Mesendoderm (in vitro differentiated cells): ENCODE results near the gene B3GALNT2.

ENCODE experiments used
- DNase-seq: peaks from one replicate; pipeline ENCODE4 v3.0.0; 2013
- H2AK5ac ChIP-seq: 2 replicates; pipeline ENCODE4 v1.6.1; 2013; ENCODE audit warnings: low read length, inconsistent platforms
- H2BK120ac ChIP-seq: 2 replicates; pipeline ENCODE4 v1.6.1; 2013; ENCODE audit warnings: low read depth, mild to moderate bottlenecking, low read length, moderate library complexity, mixed read lengths
- H2BK15ac ChIP-seq: replicated peaks from 2 replicates; pipeline ENCODE4 v1.6.1; 2013; ENCODE audit warnings: low read depth, mild to moderate bottlenecking, moderate library complexity
- H2BK5ac ChIP-seq: 2 replicates; pipeline ENCODE4 v1.6.1; 2013; ENCODE audit warnings: low read length, inconsistent platforms
- H3K18ac ChIP-seq: 2 replicates; pipeline ENCODE4 v1.6.1; 2013; ENCODE audit warnings: mild to moderate bottlenecking, low read length, mixed read lengths
- H3K23ac ChIP-seq: one replicate; pipeline ENCODE4 v1.6.1; 2013; ENCODE audit warnings: low read length
- H3K27ac ChIP-seq: 2 replicates; pipeline ENCODE4 v1.5.1; 2013; ENCODE audit warnings: low read depth, mild to moderate bottlenecking, inconsistent platforms, low read length, moderate library complexity
- H3K27me3 ChIP-seq: 2 replicates; pipeline ENCODE4 v1.6.1; 2013; ENCODE audit warnings: low read length, control low read depth, mild to moderate bottlenecking, inconsistent platforms; ENCODE audit not compliant: insufficient read depth, poor library complexity
- H3K36me3 ChIP-seq: 2 replicates; pipeline ENCODE4 v1.6.1; 2013; ENCODE audit warnings: low read length, inconsistent platforms; ENCODE audit not compliant: control insufficient read depth, insufficient read depth
- H3K4ac ChIP-seq: one replicate; pipeline ENCODE4 v1.6.1; 2013; ENCODE audit warnings: low read depth, mild to moderate bottlenecking, low read length, moderate library complexity
- H3K4me1 ChIP-seq: 2 replicates; pipeline ENCODE4 v1.6.1; 2013; ENCODE audit warnings: low read depth, low read length, inconsistent platforms; ENCODE audit not compliant: control insufficient read depth
- H3K4me2 ChIP-seq: 2 replicates; pipeline ENCODE4 v1.6.1; 2013; ENCODE audit warnings: low read length
- H3K4me3 ChIP-seq: 2 replicates; pipeline ENCODE4 v1.5.1; 2013; ENCODE audit warnings: mild to moderate bottlenecking, low read length
- H3K56ac ChIP-seq: one replicate; pipeline ENCODE4 v1.6.1; 2013; ENCODE audit warnings: low read length
- H3K79me1 ChIP-seq: 2 replicates; pipeline ENCODE4 v1.6.1; 2013; ENCODE audit warnings: low read length, inconsistent platforms
- H3K79me2 ChIP-seq: 2 replicates; pipeline ENCODE4 v1.6.1; 2013; ENCODE audit warnings: mild to moderate bottlenecking, low read length; ENCODE audit not compliant: control insufficient read depth, insufficient read depth
- H3K9ac ChIP-seq: 2 replicates; pipeline ENCODE4 v1.6.1; 2013; ENCODE audit warnings: low read length, inconsistent platforms
- H4K5ac ChIP-seq: one replicate; pipeline ENCODE4 v1.6.1; 2013; ENCODE audit warnings: low read length
- H4K8ac ChIP-seq: one replicate; pipeline ENCODE4 v1.6.1; 2013; ENCODE audit warnings: low read depth, mild to moderate bottlenecking, control low read depth, low read length, moderate library complexity
- WGBS: extraction: QIAGEN DNeasy Blood & Tissue Kit; methylation state at CpG from one replicate; pipeline ENCODE4 v1.1.7; 2013; ENCODE audit warnings: low lambda C conversion rate, missing lambda C conversion rate; ENCODE audit not compliant: insufficient coverage; ENCODE audit errors: extremely low coverage; 5-methylcytosine and 5-hydroxymethylcytosine counted together

B3GALNT2 gene

GRCh38 chr1:235500971-235501540 is 3.2 kb downstream of the B3GALNT2 start:
- no peak overlapping the region for H3K9ac ChIP-seq
- H3K36me3 ChIP-seq, result no peaks in the 10 kb centered on the region
- no peak overlapping the region for H4K8ac ChIP-seq
- no peak overlapping the region for H4K5ac ChIP-seq
- H2BK5ac ChIP-seq, result no peak overlapping the region
- H2BK15ac ChIP-seq, result no peak overlapping the region
- H2BK120ac ChIP-seq, result no peak overlapping the region
- peak; percentile 65 for DNase-seq
- peaks cover 14% of the 10 kb centered on the region for H3K79me2 ChIP-seq
- no peak overlapping the region for H3K23ac ChIP-seq
- H3K4ac ChIP-seq, result no peak overlapping the region
- no peak overlapping the region for H3K56ac ChIP-seq
- no peak overlapping the region for H3K4me3 ChIP-seq
- H3K4me1 ChIP-seq, result no peaks in the 10 kb centered on the region
- no peak overlapping the region for H2AK5ac ChIP-seq
- 100% methylated on average over 4 of the region's 5 CpGs for WGBS
- H3K79me1 ChIP-seq, result peaks cover 3% of the 10 kb centered on the region
- H3K4me2 ChIP-seq, result no peak overlapping the region
- no peak overlapping the region for H3K18ac ChIP-seq
- H3K27me3 ChIP-seq, result no peaks in the 10 kb centered on the region
- no peak overlapping the region for H3K27ac ChIP-seq

GRCh38 chr1:235495551-235495950 is 8.7 kb downstream of the B3GALNT2 start:
- peaks cover 7% of the 10 kb centered on the region for H3K79me2 ChIP-seq
- no peak overlapping the region for H2BK15ac ChIP-seq
- H3K79me1 ChIP-seq, result no peaks in the 10 kb centered on the region
- no peaks in the 10 kb centered on the region for H3K36me3 ChIP-seq
- H4K8ac ChIP-seq, result no peak overlapping the region
- H2BK5ac ChIP-seq, result no peak overlapping the region
- no peak for DNase-seq
- H3K56ac ChIP-seq, result no peak overlapping the region
- no peak overlapping the region for H3K9ac ChIP-seq
- no peaks in the 10 kb centered on the region for H3K4me1 ChIP-seq
- H3K18ac ChIP-seq, result no peak overlapping the region
- no peak overlapping the region for H3K27ac ChIP-seq
- H2BK120ac ChIP-seq, result no peak overlapping the region
- H3K4me3 ChIP-seq, result no peak overlapping the region
- H2AK5ac ChIP-seq, result no peak overlapping the region
- no peak overlapping the region for H3K23ac ChIP-seq
- no peaks in the 10 kb centered on the region for H3K27me3 ChIP-seq
- no peak overlapping the region for H4K5ac ChIP-seq
- no peak overlapping the region for H3K4ac ChIP-seq
- no CpG with 5 or more reads among the region's 2 CpGs for WGBS
- no peak overlapping the region for H3K4me2 ChIP-seq

DNA sequence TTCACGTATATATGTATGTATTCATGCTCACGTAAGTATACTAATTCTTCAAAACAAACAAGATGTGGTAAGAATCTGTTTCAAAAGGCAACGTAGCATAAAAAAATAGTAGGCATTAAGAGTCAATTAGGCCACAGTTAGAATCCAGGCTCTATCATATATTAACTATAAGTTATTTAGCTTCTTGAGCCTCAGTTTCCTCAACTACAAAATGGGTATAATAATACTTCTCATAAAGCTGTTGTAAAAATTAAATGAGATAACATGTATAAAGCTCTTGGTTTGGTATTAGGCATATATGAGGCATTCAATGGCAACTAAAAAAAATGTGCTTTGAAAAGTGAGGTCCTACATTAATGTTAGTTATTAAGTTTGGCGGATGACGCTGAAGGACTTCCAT is 9.2 kb downstream of the B3GALNT2 start:
- H3K23ac ChIP-seq, result no peak overlapping the region
- no peak overlapping the region for H3K4me3 ChIP-seq
- no peak overlapping the region for H3K18ac ChIP-seq
- H3K56ac ChIP-seq, result no peak overlapping the region
- H3K36me3 ChIP-seq, result no peaks in the 10 kb centered on the region
- H4K5ac ChIP-seq, result no peak overlapping the region
- no peak overlapping the region for H2AK5ac ChIP-seq
- H3K79me2 ChIP-seq, result peaks cover 6% of the 10 kb centered on the region
- H2BK5ac ChIP-seq, result no peak overlapping the region
- WGBS, result no CpG with 5 or more reads among the region's 5 CpGs
- H3K27me3 ChIP-seq, result no peaks in the 10 kb centered on the region
- no peak overlapping the region for H3K27ac ChIP-seq
- no peaks in the 10 kb centered on the region for H3K79me1 ChIP-seq
- H2BK15ac ChIP-seq, result no peak overlapping the region
- no peak overlapping the region for H3K9ac ChIP-seq
- no peak overlapping the region for H3K4me2 ChIP-seq
- H3K4ac ChIP-seq, result no peak overlapping the region
- no peaks in the 10 kb centered on the region for H3K4me1 ChIP-seq
- H2BK120ac ChIP-seq, result no peak overlapping the region
- no peak for DNase-seq
- H4K8ac ChIP-seq, result no peak overlapping the region

- H3K18ac ChIP-seq, result no peak overlapping the region
- H3K4me1 ChIP-seq, result no peaks in the 10 kb centered on the region
- no peak overlapping the region for H3K4ac ChIP-seq
- no peak overlapping the region for H3K27ac ChIP-seq
- H3K4me3 ChIP-seq, result no peak overlapping the region
- no peak overlapping the region for H2BK15ac ChIP-seq
- no CpG with 5 or more reads among the region's 9 CpGs for WGBS
- no peak overlapping the region for H2BK5ac ChIP-seq
- H3K79me1 ChIP-seq, result no peaks in the 10 kb centered on the region
- peaks cover 4% of the 10 kb centered on the region for H3K79me2 ChIP-seq
- no peak overlapping the region for H3K23ac ChIP-seq
- no peak overlapping the region for H2AK5ac ChIP-seq
- DNase-seq, result no peak
- H4K8ac ChIP-seq, result no peak overlapping the region
- H2BK120ac ChIP-seq, result no peak overlapping the region
- no peak overlapping the region for H4K5ac ChIP-seq
- no peak overlapping the region for H3K56ac ChIP-seq
- no peaks in the 10 kb centered on the region for H3K36me3 ChIP-seq
- H3K9ac ChIP-seq, result no peak overlapping the region
- H3K27me3 ChIP-seq, result no peaks in the 10 kb centered on the region
- no peak overlapping the region for H3K4me2 ChIP-seq
Observed at GRCh38 chr1:235494531-235494930, 9.7 kb downstream of the B3GALNT2 start.

GRCh38 chr1:235491644-235492043 is 12.6 kb downstream of the B3GALNT2 start:
- H2BK5ac ChIP-seq, result no peak overlapping the region
- H4K5ac ChIP-seq, result no peak overlapping the region
- no peaks in the 10 kb centered on the region for H3K4me1 ChIP-seq
- no peak overlapping the region for H3K4ac ChIP-seq
- no peaks in the 10 kb centered on the region for H3K79me2 ChIP-seq
- no peak overlapping the region for H3K56ac ChIP-seq
- H4K8ac ChIP-seq, result no peak overlapping the region
- no peak overlapping the region for H3K4me3 ChIP-seq
- no peak overlapping the region for H3K4me2 ChIP-seq
- H3K36me3 ChIP-seq, result no peaks in the 10 kb centered on the region
- 100% methylated on average over 1 of the region's 3 CpGs for WGBS
- H3K27me3 ChIP-seq, result no peaks in the 10 kb centered on the region
- H3K79me1 ChIP-seq, result no peaks in the 10 kb centered on the region
- H3K9ac ChIP-seq, result no peak overlapping the region
- H2BK120ac ChIP-seq, result no peak overlapping the region
- DNase-seq, result no peak
- H2AK5ac ChIP-seq, result no peak overlapping the region
- no peak overlapping the region for H3K18ac ChIP-seq
- H3K27ac ChIP-seq, result no peak overlapping the region
- H3K23ac ChIP-seq, result no peak overlapping the region
- H2BK15ac ChIP-seq, result no peak overlapping the region

- Histone ChIP-seq H3K56ac (no peak overlapping the region), H3K79me1 (no peaks in the 10 kb centered on the region), H3K79me2 (no peaks in the 10 kb centered on the region), H3K4ac (no peak overlapping the region), H3K4me3 (no peak overlapping the region), H2AK5ac (no peak overlapping the region), H4K5ac (no peak overlapping the region), H2BK5ac (no peak overlapping the region), H2BK15ac (no peak overlapping the region), H3K4me2 (no peak overlapping the region), H3K4me1 (no peaks in the 10 kb centered on the region), H4K8ac (no peak overlapping the region), H3K36me3 (no peaks in the 10 kb centered on the region), H3K27ac (no peak overlapping the region), H3K23ac (no peak overlapping the region), H3K27me3 (no peaks in the 10 kb centered on the region), H3K18ac (no peak overlapping the region), H2BK120ac (no peak overlapping the region), H3K9ac (no peak overlapping the region)
- WGBS, result no CpG with 5 or more reads among the region's 5 CpGs
- no peak for DNase-seq
Observed at GRCh38 chr1:235486321-235486720, 17.9 kb downstream of the B3GALNT2 start.
